Transverse colon (tissue), 4 donors: ENCODE measurements around the gene RNF166.

Experiments
- POLR2AphosphoS5 ChIP-seq, 3 donors: sonication (generic); formaldehyde crosslinking; IDR thresholded peaks; one replicate each; pipeline ENCODE4 v1.6.1; 2016; ENCODE audit warnings: antibody characterized with exemption in 3 of 3
- TF ChIP-seq, protein P1 (sequence below), 5 experiments: fragments of 200-600 bp in 3 of 5; fragments of 450-650 bp in 2 of 5; sonication (generic) in 3 of 5; IDR thresholded peaks; 1 replicate in 2 of 5; 2 replicates in 3 of 5; pipeline ENCODE4 v1.5.1; 2016 to 2017; ENCODE audit warnings: antibody characterized with exemption in 5 of 5, inconsistent platforms in 3 of 5, mild to moderate bottlenecking in 2 of 5, moderate library complexity in 1 of 5

DNA sequence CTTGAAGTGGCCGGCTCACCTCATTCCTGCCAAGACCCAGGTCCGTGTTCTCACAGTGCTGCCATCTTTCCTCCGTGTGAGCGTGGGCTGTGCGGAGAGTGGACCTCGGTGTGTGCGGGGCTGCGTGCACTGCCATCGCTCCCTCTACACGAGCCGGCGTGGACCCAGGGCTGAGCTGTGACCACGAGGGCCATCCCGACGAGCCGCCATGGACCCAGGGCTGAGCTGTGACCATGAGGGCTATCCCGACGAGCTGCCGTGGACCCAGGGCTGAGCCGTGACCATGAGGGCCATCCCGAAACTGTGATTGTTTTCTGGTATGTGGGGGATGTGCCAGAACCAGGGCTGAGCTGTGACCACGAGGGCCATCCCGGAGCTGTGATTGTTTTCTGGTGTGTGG is 34.4 kb downstream of the RNF166 start:
- TF ChIP-seq POLR2AphosphoS5 (IDR thresholded peaks at IDR 0.05): no peak
- TF ChIP-seq, protein P1, sequence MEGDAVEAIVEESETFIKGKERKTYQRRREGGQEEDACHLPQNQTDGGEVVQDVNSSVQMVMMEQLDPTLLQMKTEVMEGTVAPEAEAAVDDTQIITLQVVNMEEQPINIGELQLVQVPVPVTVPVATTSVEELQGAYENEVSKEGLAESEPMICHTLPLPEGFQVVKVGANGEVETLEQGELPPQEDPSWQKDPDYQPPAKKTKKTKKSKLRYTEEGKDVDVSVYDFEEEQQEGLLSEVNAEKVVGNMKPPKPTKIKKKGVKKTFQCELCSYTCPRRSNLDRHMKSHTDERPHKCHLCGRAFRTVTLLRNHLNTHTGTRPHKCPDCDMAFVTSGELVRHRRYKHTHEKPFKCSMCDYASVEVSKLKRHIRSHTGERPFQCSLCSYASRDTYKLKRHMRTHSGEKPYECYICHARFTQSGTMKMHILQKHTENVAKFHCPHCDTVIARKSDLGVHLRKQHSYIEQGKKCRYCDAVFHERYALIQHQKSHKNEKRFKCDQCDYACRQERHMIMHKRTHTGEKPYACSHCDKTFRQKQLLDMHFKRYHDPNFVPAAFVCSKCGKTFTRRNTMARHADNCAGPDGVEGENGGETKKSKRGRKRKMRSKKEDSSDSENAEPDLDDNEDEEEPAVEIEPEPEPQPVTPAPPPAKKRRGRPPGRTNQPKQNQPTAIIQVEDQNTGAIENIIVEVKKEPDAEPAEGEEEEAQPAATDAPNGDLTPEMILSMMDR (IDR thresholded peaks at IDR 0.05): no peak
